Activated T-cell treated with anti-CD3 and anti-CD28 coated beads for 24 hours (primary cell): ENCODE measurements around the gene MACIR.

ENCODE experiments used
- DNase-seq: peaks from one replicate; pipeline ENCODE4 v3.0.0-alpha.2; 2020; ENCODE audit warnings: low read depth

Gene MACIR

DNA sequence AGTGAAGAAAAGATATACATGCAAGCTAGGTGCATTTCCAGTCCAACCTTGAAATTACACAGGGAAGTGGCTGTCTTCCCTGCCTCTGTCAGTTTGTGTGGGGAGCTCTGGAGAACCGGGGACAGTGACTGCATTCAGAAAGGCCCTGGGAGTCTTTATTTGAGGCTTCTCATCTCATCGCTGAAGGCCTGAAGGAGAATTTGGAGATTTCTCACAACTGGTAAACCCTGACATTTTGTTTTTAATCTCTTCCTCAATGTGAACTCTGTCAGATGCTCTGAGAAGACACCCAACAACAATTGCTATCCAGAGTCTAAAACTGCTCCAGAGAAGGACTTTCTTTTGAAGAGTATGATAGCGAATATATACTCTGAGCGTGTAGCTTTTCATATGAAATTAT is 33.0 kb downstream of the MACIR start:
- no peak for DNase-seq

- DNase-seq, result no peak
These were observed 34.5 kb downstream of the MACIR start for GRCh38 chr5:103293099-103293498.

DNA sequence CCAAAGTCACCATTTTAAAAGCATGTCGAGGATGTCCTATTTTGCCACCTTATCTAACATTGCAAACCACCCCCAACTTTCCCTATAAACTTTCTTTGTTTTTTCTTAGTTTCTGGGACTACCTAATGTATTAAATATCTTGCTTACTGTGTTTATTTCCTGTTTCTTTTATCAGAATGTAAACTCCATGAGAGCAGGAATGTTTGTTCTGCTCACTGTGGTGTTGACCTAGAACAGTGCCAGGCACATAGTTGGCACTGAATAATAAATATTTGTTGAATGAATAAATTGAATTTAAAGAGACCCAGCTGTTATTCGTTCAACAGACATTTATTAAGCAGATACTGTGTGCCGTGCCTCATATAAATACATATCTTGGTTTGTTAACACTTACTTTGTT is 35.2 kb downstream of the MACIR start:
- DNase-seq, result no peak

- DNase-seq, result no peak
These were observed 36.3 kb downstream of the MACIR start for GRCh38 chr5:103294906-103295305.

GRCh38 chr5:103295424-103295823 is 36.9 kb downstream of the MACIR start:
- no peak for DNase-seq

GRCh38 chr5:103295871-103296270 is 37.3 kb downstream of the MACIR start:
- no peak for DNase-seq

- no peak for DNase-seq
These were observed 39.6 kb downstream of the MACIR start for GRCh38 chr5:103298117-103298516.

DNA sequence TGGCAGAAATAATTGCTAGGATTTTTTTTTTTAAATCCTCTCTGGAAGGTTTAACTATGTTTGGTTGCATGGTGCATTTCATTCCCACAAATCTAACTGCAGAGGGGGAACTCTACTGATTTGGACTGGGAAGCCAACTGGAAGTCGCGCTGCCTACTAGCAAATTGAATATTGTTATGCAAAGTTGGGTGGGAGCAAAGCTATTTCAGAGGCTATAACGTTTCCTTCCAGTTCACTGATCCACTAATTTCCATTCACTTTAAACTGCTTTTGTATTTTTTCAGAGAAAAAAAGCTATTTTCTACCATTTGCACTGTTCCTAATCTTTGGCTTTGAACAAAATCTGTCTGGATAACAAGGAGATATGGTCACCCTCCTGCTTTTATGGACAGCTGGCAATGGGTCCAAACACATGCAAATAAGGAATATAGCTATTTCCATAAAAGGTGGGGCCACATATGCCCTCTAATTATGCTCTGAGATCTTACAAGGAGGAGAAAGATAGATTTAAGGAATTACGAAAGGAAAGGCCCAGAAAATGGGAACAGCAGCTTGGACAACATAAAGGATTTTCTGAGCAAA is 40.1 kb downstream of the MACIR start:
- no peak for DNase-seq

- DNase-seq, result no peak
These were observed 47.2 kb downstream of the MACIR start for GRCh38 chr5:103305809-103306208.

DNA sequence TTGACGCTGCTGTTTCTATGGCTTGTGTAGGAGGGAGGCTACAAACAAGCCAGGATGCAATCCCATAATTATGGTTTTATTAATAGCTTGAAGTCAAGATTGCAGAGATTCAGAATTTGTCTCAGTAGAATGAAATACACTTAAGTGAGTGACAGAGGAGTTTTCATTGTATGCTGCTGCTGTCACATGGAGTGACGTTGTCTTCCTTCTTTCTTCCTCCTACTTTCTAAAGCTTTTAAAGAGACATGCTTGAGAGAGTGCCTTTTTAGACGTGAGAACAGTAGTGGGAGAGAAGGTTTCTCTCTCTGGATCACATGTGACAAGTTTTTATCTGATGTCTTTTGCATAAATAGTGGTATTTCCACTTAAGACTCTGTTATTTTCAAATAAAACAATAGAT is 48.9 kb downstream of the MACIR start:
- no peak for DNase-seq

DNA sequence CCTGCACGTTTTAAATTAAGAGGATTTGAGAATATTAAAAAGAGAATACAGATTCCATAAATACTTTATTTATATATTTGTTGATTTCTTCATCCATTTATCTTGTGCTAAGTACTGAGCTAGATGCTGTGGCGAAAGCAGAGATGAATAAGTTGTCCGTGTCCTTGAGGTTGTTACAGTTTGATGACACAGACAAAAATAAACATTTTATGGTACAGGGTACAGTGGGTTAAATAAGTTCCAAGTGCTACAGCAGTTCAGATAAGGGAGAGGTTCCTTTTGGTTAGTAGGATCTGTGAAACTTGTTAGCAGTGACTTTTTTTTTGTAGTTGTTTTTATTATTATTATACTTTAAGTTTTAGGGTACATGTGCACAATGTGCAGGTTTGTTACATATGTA is 50.2 kb downstream of the MACIR start:
- DNase-seq, result no peak

DNA sequence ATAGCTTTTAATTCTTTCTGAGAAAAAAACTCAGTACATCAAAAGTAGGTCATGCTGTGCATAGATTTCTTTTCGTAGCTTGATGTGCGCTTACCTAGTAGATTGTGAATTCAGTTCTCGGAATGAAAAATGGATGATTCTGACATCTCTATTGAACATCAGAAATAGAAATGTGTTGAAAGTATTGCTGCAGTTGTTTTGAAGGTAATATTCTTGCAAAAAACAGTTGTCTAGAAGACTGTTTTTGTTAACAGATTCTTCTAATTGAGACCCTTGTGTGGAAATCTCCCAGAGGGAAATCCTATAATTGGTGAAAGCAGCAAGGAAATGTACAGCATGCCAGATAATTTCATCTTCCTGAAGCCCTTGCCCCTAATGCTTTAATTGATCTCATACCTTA is 54.5 kb downstream of the MACIR start:
- no peak for DNase-seq

- no peak for DNase-seq
These were observed 56.9 kb downstream of the MACIR start for GRCh38 chr5:103315455-103315854.

GRCh38 chr5:103327451-103327850 is 68.9 kb downstream of the MACIR start:
- DNase-seq, result no peak

DNA sequence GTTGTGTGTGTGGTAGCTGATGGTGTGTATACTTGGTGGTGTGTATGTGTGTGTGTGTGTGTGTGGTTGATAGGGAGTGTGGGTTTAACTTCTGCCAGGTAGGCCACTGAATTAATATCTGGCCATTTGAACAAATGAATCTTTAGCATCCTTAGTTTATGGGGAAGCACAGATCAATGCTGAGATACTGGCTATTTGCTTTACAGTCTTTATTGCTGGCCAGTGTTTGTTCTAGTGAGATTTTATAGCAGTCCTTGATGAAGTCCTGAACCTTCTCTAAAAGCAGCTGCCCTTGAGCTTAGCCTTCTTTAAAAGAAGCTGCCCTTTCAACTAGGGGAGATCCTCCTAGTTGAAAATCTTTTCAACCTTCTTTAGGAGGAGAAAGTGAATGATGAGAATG is 69.3 kb downstream of the MACIR start:
- DNase-seq, result no peak
